Measurements from ENCODE around the gene CYP46A1. TPM values are rescaled to one million over a fixed set of nuclear protein-coding genes. Genes with fewer than 3 reads are reported as not detected.

Gene CYP46A1
- total RNA-seq, 1 donor from 2014 or later = 1.1 TPM

GRCh38 chr14:99735189-99736135 lies 51.4 kb downstream of the CYP46A1 start:
- peaks cover 3% of the 10 kb centered on the region for H4K20me1 ChIP-seq (ENCODE audit: low read depth)
- H3K4me2 ChIP-seq = no peak overlapping the region
- H3F3A ChIP-seq (ENCODE audit: low read depth) = peaks cover 10% of the 10 kb centered on the region
- no peaks in the 10 kb centered on the region for H3K36me3 ChIP-seq
- Mint-ChIP-seq H3K27ac (peak overlapping the region; percentile 78), H3K36me3 (no peaks in the 10 kb centered on the region), H3K27me3 (ENCODE audit: insufficient read depth, low read depth) (peaks cover 9% of the 10 kb centered on the region), H3K9me3 (no peaks in the 10 kb centered on the region), H3K4me3 (peak overlapping the region; percentile 53), H3K4me1 (peaks cover 18% of the 10 kb centered on the region)
- TF ChIP-seq, protein P1, sequence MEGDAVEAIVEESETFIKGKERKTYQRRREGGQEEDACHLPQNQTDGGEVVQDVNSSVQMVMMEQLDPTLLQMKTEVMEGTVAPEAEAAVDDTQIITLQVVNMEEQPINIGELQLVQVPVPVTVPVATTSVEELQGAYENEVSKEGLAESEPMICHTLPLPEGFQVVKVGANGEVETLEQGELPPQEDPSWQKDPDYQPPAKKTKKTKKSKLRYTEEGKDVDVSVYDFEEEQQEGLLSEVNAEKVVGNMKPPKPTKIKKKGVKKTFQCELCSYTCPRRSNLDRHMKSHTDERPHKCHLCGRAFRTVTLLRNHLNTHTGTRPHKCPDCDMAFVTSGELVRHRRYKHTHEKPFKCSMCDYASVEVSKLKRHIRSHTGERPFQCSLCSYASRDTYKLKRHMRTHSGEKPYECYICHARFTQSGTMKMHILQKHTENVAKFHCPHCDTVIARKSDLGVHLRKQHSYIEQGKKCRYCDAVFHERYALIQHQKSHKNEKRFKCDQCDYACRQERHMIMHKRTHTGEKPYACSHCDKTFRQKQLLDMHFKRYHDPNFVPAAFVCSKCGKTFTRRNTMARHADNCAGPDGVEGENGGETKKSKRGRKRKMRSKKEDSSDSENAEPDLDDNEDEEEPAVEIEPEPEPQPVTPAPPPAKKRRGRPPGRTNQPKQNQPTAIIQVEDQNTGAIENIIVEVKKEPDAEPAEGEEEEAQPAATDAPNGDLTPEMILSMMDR (IDR thresholded peaks at IDR 0.05) = no peak
- TF ChIP-seq EZH2 (IDR thresholded peaks at IDR 0.05) (no peak), EZH2phosphoT487 (IDR thresholded peaks at IDR 0.05) (no peak)
- no peak overlapping the region for H2AFZ ChIP-seq (replicated peaks)
- H3K9me3 ChIP-seq (ENCODE audit: low read depth) = no peaks in the 10 kb centered on the region
- H3K27ac ChIP-seq = no peak overlapping the region
- DNase-seq (ENCODE audit: low spot score) = no peak
- no peaks in the 10 kb centered on the region for H3K27me3 ChIP-seq
- no peaks in the 10 kb centered on the region for H3K79me2 ChIP-seq (ENCODE audit: low read depth)
- peaks cover 7% of the 10 kb centered on the region for H3K4me1 ChIP-seq
- no peak overlapping the region for H3K4me3 ChIP-seq
- no peak overlapping the region for H3K9ac ChIP-seq

- TF ChIP-seq EZH2 (IDR thresholded peaks at IDR 0.05) (no peak), EZH2phosphoT487 (IDR thresholded peaks at IDR 0.05) (no peak)
- TF ChIP-seq, protein P1 (IDR thresholded peaks at IDR 0.05) = no peak
- Histone ChIP-seq H3K4me3 (no peak overlapping the region), H3K4me2 (no peak overlapping the region), H3K9me3 (ENCODE audit: low read depth) (no peaks in the 10 kb centered on the region), H3K36me3 (no peaks in the 10 kb centered on the region), H3K27ac (no peak overlapping the region), H4K20me1 (ENCODE audit: low read depth) (no peaks in the 10 kb centered on the region), H3F3A (ENCODE audit: low read depth) (no peaks in the 10 kb centered on the region), H3K4me1 (no peaks in the 10 kb centered on the region), H3K27me3 (no peaks in the 10 kb centered on the region), H3K79me2 (ENCODE audit: low read depth) (no peaks in the 10 kb centered on the region), H3K9ac (no peak overlapping the region), H2AFZ (replicated peaks) (no peak overlapping the region)
- H3K27ac Mint-ChIP-seq = no peak overlapping the region
- DNase-seq (ENCODE audit: low spot score) = no peak
- H3K4me3 Mint-ChIP-seq = peak overlapping the region; percentile 38
- H3K9me3 Mint-ChIP-seq = no peaks in the 10 kb centered on the region
- peaks cover 16% of the 10 kb centered on the region for H3K4me1 Mint-ChIP-seq
- H3K27me3 Mint-ChIP-seq (ENCODE audit: insufficient read depth, low read depth) = peaks cover 13% of the 10 kb centered on the region
- H3K36me3 Mint-ChIP-seq = no peaks in the 10 kb centered on the region
Measured at GRCh38 chr14:99736603-99737371, 52.7 kb downstream of the CYP46A1 start.

DNA sequence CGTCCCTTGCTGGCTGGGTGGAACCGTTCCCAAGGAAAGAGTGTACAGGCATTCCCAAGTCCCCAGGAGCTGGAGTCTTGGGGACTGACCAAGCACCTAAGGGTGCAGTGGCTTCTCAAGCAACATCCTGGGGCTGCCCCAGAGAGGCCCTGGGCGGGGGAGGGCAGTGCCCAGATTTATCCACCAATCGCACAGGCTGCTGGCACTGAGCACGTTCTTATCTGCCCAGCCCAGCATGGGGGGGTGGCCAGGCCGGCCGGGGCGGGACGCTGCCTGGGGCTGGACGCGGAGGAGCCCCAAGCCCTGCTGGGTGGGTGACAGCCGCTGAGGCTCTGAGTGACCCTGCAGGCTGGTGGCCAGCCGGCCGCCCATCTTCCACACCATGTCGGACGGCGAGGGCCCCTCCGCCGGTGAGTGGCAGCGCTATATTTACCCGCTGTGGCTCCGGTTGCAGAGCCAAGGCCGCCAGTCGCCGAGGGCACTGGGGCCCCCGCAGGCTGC lies 53.4 kb downstream of the CYP46A1 start:
- H3K27me3 ChIP-seq = no peaks in the 10 kb centered on the region
- no peak overlapping the region for H3K9ac ChIP-seq
- H2AFZ ChIP-seq (replicated peaks) = no peak overlapping the region
- no peak for DNase-seq (ENCODE audit: low spot score)
- no peaks in the 10 kb centered on the region for H3F3A ChIP-seq (ENCODE audit: low read depth)
- Mint-ChIP-seq H3K9me3 (no peaks in the 10 kb centered on the region), H3K36me3 (no peaks in the 10 kb centered on the region), H3K4me3 (no peak overlapping the region), H3K4me1 (peaks cover 14% of the 10 kb centered on the region), H3K27ac (no peak overlapping the region), H3K27me3 (ENCODE audit: insufficient read depth, low read depth) (peaks cover 13% of the 10 kb centered on the region)
- no peak overlapping the region for H3K4me2 ChIP-seq
- H3K79me2 ChIP-seq (ENCODE audit: low read depth) = no peaks in the 10 kb centered on the region
- no peaks in the 10 kb centered on the region for H4K20me1 ChIP-seq (ENCODE audit: low read depth)
- H3K4me3 ChIP-seq = no peak overlapping the region
- TF ChIP-seq EZH2 (IDR thresholded peaks at IDR 0.05) (no peak), EZH2phosphoT487 (IDR thresholded peaks at IDR 0.05) (no peak)
- TF ChIP-seq, protein P1 (IDR thresholded peaks at IDR 0.05) = no peak
- no peaks in the 10 kb centered on the region for H3K4me1 ChIP-seq
- H3K9me3 ChIP-seq (ENCODE audit: low read depth) = no peaks in the 10 kb centered on the region
- no peak overlapping the region for H3K27ac ChIP-seq
- no peaks in the 10 kb centered on the region for H3K36me3 ChIP-seq

All from neural progenitor cell (in vitro differentiated cells).